HepG2 (cell line): Measurements from ENCODE around the gene SPG7. TPM values are rescaled to one million over a fixed set of nuclear protein-coding genes. Genes with fewer than 3 reads are reported as not detected.

Experiments used
- GTF3A ChIP-seq: sonication (generic); formaldehyde crosslinking; conservative IDR thresholded peaks from 2 replicates; pipeline ENCODE4 v1.4.0; 2020; ENCODE audit warnings: mild to moderate bottlenecking, missing genetic modification reagents
- JARID2 ChIP-seq: sonication (generic); formaldehyde crosslinking; IDR thresholded peaks from 2 replicates; pipeline ENCODE4 v1.8.1; 2023; ENCODE audit warnings: missing genetic modification reagents, inconsistent platforms; ENCODE audit not compliant: insufficient replicate concordance
- KDM2A ChIP-seq: sonication (generic); formaldehyde crosslinking; IDR thresholded peaks from 2 replicates; pipeline ENCODE4 v1.4.0; 2020; ENCODE audit warnings: low read depth, missing genetic modification reagents, borderline replicate concordance
- MBD4 ChIP-seq: IDR thresholded peaks from 2 replicates; pipeline ENCODE4 v1.6.1; 2012; ENCODE audit warnings: low read length, inconsistent platforms, borderline replicate concordance
- NCOR1 ChIP-seq: fragments of 200-600 bp; sonication (generic); IDR thresholded peaks from 2 replicates; pipeline ENCODE4 v1.7.0; 2017; ENCODE audit warnings: antibody characterized with exemption, low read length, borderline replicate concordance
- NFE2L1 ChIP-seq: sonication (generic); formaldehyde crosslinking; IDR thresholded peaks from 2 replicates; pipeline ENCODE4 v1.4.0; 2020; ENCODE audit warnings: missing genetic modification reagents, mild to moderate bottlenecking, borderline replicate concordance
- SOX6 ChIP-seq, 2 experiments: fragments of 450-650 bp in 1 of 2; sonication (generic) in 1 of 2; formaldehyde crosslinking in 1 of 2; IDR thresholded peaks; 2 replicates each; pipeline versions ENCODE4 v1.4.0 to v1.6.1; 2017 to 2020; ENCODE audit warnings: antibody characterized with exemption in 1 of 2, mild to moderate bottlenecking in 1 of 2, missing genetic modification reagents in 1 of 2
- ZFP37 ChIP-seq: sonication (generic); formaldehyde crosslinking; IDR thresholded peaks from 2 replicates; pipeline ENCODE4 v1.4.0; 2020; ENCODE audit warnings: missing genetic modification reagents, borderline replicate concordance
- ZFP41 ChIP-seq: sonication (generic); formaldehyde crosslinking; IDR thresholded peaks from 2 replicates; pipeline ENCODE4 v1.4.0; 2020; ENCODE audit warnings: mild to moderate bottlenecking, missing genetic modification reagents, borderline replicate concordance
- ZNF180 ChIP-seq: sonication (generic); formaldehyde crosslinking; IDR thresholded peaks from 2 replicates; pipeline ENCODE4 v1.4.0; 2020; ENCODE audit warnings: low read depth, missing genetic modification reagents, borderline replicate concordance
- ZNF225 ChIP-seq: sonication (generic); formaldehyde crosslinking; IDR thresholded peaks from 2 replicates; pipeline ENCODE4 v1.4.0; 2020; ENCODE audit warnings: mild to moderate bottlenecking, missing genetic modification reagents
- ZNF274 ChIP-seq: sonication (generic); formaldehyde crosslinking; IDR thresholded peaks from 2 replicates; pipeline ENCODE4 v1.5.1; 2020; ENCODE audit warnings: mild to moderate bottlenecking, missing genetic modification reagents
- ZNF678 ChIP-seq: sonication (generic); formaldehyde crosslinking; IDR thresholded peaks from 2 replicates; pipeline ENCODE4 v1.4.0; 2020; ENCODE audit warnings: mild to moderate bottlenecking, missing genetic modification reagents
- ZNF790 ChIP-seq: sonication (generic); formaldehyde crosslinking; IDR thresholded peaks from 2 replicates; pipeline ENCODE4 v1.8.0; 2022; ENCODE audit warnings: missing genetic modification reagents, mild to moderate bottlenecking, borderline replicate concordance
- polyA plus RNA-seq, 8 experiments: library from polyadenylated mRNA; depleted of rRNA in 3 of 8; stranded (reverse) in 7 of 8; unstranded in 1 of 8; fragments of >200 nt; fragmentation: Illumina TruSeq in 4 of 8; extraction: Trizol in 4 of 8; gene quantifications; 2 replicates each; pipeline versions ENCODE4 v1.2.1 to v1.2.3, GENCODE V29; 2011 to 2016; ENCODE audit warnings: low read depth in 4 of 8, missing spikeins in 1 of 8, mixed read lengths in 1 of 8; ENCODE audit not compliant: insufficient read depth in 1 of 8
- total RNA-seq, 5 experiments: library from RNA; depleted of rRNA; stranded (reverse); fragments of >200 nt; fragmentation: Illumina TruSeq; extraction: Trizol; gene quantifications; 2 replicates each; pipeline ENCODE4 v1.2.3, GENCODE V29; 2016; ENCODE audit warnings: low read depth in 1 of 5
- TF ChIP-seq, protein P1 (sequence below): sonication (generic); formaldehyde crosslinking; IDR thresholded peaks from 2 replicates; pipeline ENCODE4 v1.5.0; 2020; ENCODE audit warnings: missing genetic modification reagents, mild to moderate bottlenecking, borderline replicate concordance
- TF ChIP-seq, protein P2 (sequence below): sonication (generic); formaldehyde crosslinking; IDR thresholded peaks from 2 replicates; pipeline ENCODE4 v1.4.0; 2020; ENCODE audit warnings: low read depth, mild to moderate bottlenecking, missing genetic modification reagents
- TF ChIP-seq, protein P3 (sequence below), 2 experiments: sonication (generic) in 1 of 2; formaldehyde crosslinking in 1 of 2; IDR thresholded peaks; 2 replicates each; pipeline versions ENCODE4 v1.4.0 to v1.6.1; 2016 to 2020; ENCODE audit warnings: borderline replicate concordance in 1 of 2, low read depth in 1 of 2, mild to moderate bottlenecking in 1 of 2, missing genetic modification reagents in 1 of 2
- TF ChIP-seq, protein P4 (sequence below): sonication (generic); formaldehyde crosslinking; IDR thresholded peaks from 2 replicates; pipeline ENCODE4 v1.5.1; 2020; ENCODE audit warnings: mild to moderate bottlenecking, missing genetic modification reagents, moderate library complexity
- TF ChIP-seq, protein P5 (sequence below): IDR thresholded peaks from 2 replicates; pipeline ENCODE4 v1.6.1; 2012; ENCODE audit warnings: low read length, improper control_type of control experiment

Gene SPG7
- total and polyA plus RNA-seq, 2 of the 13 experiments (the other 11 are each of a cell fraction or from before 2014, with no cell fraction given): 66.0 to 136 TPM

DNA sequence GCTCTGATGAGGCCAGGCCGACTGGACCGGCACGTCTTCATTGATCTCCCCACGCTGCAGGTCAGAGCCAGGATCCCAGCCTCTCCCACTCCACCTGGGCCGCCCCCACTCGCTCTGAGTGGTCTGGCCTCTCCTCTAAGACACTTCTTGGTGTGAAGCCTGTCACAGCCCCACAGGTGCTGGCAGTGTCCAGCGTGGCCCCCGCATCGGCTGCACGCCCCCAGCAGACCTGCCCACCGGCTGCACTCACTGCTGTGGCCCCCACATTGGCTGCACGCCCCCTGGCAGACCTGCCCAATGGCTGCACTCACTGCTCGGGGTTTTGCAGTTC lies 36.5 kb downstream of the SPG7 start (continued):
- TF ChIP-seq, protein P1, sequence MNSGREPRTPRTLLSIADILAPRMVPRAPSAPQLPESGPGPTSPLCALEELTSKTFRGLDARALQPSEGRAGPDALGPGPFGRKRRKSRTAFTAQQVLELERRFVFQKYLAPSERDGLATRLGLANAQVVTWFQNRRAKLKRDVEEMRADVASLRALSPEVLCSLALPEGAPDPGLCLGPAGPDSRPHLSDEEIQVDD (CRISPR knock-in tag): no peak
- TF ChIP-seq ZFP37: no peak
- TF ChIP-seq JARID2 (CRISPR knock-in tag): peak; percentile 18
- peak; percentile 84; the same call in 1 of the 2 replicates for TF ChIP-seq NFE2L1 (CRISPR knock-in tag)
- TF ChIP-seq NCOR1: no peak
- TF ChIP-seq MBD4: no peak
- TF ChIP-seq ZFP41 (CRISPR knock-in tag): peak; percentile 76; the same call in 1 of the 2 replicates
- no peak for TF ChIP-seq SOX6 (IDR thresholded peaks at IDR 0.05)
- no peak for TF ChIP-seq SOX6 (CRISPR knock-in tag; IDR thresholded peaks at IDR 0.05)
- TF ChIP-seq ZNF180: no peak
- no peak for TF ChIP-seq KDM2A (CRISPR knock-in tag)
- TF ChIP-seq ZNF790 (CRISPR knock-in tag): no peak
- TF ChIP-seq ZNF274 (CRISPR knock-in tag): peak; percentile 47; the same call in 1 of the 2 replicates
- TF ChIP-seq, protein P2, sequence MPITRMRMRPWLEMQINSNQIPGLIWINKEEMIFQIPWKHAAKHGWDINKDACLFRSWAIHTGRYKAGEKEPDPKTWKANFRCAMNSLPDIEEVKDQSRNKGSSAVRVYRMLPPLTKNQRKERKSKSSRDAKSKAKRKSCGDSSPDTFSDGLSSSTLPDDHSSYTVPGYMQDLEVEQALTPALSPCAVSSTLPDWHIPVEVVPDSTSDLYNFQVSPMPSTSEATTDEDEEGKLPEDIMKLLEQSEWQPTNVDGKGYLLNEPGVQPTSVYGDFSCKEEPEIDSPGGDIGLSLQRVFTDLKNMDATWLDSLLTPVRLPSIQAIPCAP (CRISPR knock-in tag): no peak
- TF ChIP-seq, protein P3, sequence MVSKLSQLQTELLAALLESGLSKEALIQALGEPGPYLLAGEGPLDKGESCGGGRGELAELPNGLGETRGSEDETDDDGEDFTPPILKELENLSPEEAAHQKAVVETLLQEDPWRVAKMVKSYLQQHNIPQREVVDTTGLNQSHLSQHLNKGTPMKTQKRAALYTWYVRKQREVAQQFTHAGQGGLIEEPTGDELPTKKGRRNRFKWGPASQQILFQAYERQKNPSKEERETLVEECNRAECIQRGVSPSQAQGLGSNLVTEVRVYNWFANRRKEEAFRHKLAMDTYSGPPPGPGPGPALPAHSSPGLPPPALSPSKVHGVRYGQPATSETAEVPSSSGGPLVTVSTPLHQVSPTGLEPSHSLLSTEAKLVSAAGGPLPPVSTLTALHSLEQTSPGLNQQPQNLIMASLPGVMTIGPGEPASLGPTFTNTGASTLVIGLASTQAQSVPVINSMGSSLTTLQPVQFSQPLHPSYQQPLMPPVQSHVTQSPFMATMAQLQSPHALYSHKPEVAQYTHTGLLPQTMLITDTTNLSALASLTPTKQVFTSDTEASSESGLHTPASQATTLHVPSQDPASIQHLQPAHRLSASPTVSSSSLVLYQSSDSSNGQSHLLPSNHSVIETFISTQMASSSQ (IDR thresholded peaks at IDR 0.05; ENCODE audit: low read depth): no peak
- TF ChIP-seq, protein P3 (CRISPR knock-in tag; IDR thresholded peaks at IDR 0.05; ENCODE audit: borderline replicate concordance): no peak
- TF ChIP-seq, protein P4, sequence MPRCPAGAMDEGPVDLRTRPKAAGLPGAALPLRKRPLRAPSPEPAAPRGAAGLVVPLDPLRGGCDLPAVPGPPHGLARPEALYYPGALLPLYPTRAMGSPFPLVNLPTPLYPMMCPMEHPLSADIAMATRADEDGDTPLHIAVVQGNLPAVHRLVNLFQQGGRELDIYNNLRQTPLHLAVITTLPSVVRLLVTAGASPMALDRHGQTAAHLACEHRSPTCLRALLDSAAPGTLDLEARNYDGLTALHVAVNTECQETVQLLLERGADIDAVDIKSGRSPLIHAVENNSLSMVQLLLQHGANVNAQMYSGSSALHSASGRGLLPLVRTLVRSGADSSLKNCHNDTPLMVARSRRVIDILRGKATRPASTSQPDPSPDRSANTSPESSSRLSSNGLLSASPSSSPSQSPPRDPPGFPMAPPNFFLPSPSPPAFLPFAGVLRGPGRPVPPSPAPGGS: peak; percentile 34; the same call in 1 of the 2 replicates
- TF ChIP-seq ZNF225 (CRISPR knock-in tag): peak; percentile 71; the same call in 1 of the 2 replicates
- TF ChIP-seq GTF3A: no peak
- TF ChIP-seq, protein P5, sequence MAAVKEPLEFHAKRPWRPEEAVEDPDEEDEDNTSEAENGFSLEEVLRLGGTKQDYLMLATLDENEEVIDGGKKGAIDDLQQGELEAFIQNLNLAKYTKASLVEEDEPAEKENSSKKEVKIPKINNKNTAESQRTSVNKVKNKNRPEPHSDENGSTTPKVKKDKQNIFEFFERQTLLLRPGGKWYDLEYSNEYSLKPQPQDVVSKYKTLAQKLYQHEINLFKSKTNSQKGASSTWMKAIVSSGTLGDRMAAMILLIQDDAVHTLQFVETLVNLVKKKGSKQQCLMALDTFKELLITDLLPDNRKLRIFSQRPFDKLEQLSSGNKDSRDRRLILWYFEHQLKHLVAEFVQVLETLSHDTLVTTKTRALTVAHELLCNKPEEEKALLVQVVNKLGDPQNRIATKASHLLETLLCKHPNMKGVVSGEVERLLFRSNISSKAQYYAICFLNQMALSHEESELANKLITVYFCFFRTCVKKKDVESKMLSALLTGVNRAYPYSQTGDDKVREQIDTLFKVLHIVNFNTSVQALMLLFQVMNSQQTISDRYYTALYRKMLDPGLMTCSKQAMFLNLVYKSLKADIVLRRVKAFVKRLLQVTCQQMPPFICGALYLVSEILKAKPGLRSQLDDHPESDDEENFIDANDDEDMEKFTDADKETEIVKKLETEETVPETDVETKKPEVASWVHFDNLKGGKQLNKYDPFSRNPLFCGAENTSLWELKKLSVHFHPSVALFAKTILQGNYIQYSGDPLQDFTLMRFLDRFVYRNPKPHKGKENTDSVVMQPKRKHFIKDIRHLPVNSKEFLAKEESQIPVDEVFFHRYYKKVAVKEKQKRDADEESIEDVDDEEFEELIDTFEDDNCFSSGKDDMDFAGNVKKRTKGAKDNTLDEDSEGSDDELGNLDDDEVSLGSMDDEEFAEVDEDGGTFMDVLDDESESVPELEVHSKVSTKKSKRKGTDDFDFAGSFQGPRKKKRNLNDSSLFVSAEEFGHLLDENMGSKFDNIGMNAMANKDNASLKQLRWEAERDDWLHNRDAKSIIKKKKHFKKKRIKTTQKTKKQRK: no peak
- no peak for TF ChIP-seq ZNF678 (CRISPR knock-in tag)
